K562 (cell line): ENCODE results near the gene TXNRD2. TPM values are rescaled to one million over a fixed set of nuclear protein-coding genes. Genes with fewer than 3 reads are reported as not detected.

Source experiments
- DACH1 ChIP-seq: fragments of 450-650 bp; IDR thresholded peaks from 2 replicates; pipeline ENCODE4 v1.6.1; 2018; ENCODE audit not compliant: partially characterized antibody
- ELK3 ChIP-seq: fragments of 450-650 bp; formaldehyde crosslinking; IDR thresholded peaks from 2 replicates; pipeline ENCODE4 v1.4.0; 2020; ENCODE audit warnings: mild to moderate bottlenecking
- FOXA1 ChIP-seq: fragments of 450-650 bp; IDR thresholded peaks from 2 replicates; pipeline ENCODE4 v1.6.1; 2016; ENCODE audit warnings: mild to moderate bottlenecking, borderline replicate concordance
- HOXB6 ChIP-seq: fragments of 250-450 bp; sonication (Bioruptor Pico); IDR thresholded peaks from 2 replicates; pipeline ENCODE4 v1.5.1; 2022; ENCODE audit warnings: mild to moderate bottlenecking, borderline replicate concordance
- KDM5B ChIP-seq: fragments of 200-600 bp; sonication (generic); IDR thresholded peaks from 2 replicates; pipeline ENCODE4 v1.6.1; 2012; ENCODE audit warnings: low read depth, mild to moderate bottlenecking, moderate library complexity, low read length, control low read depth, inconsistent platforms; ENCODE audit not compliant: insufficient replicate concordance
- NCOR1 ChIP-seq: fragments of 450-650 bp; IDR thresholded peaks from 2 replicates; pipeline ENCODE4 v1.6.1; 2016; ENCODE audit warnings: mild to moderate bottlenecking, moderate library complexity
- NEUROD1 ChIP-seq: fragments of 150-350 bp; IDR thresholded peaks from 2 replicates; pipeline ENCODE4 v1.6.1; 2014; ENCODE audit warnings: borderline replicate concordance, low read length, low read depth; ENCODE audit not compliant: partially characterized antibody
- PYGO2 ChIP-seq: fragments of 450-650 bp; IDR thresholded peaks from 2 replicates; pipeline ENCODE4 v1.6.1; 2016; ENCODE audit warnings: mild to moderate bottlenecking, missing genetic modification characterization, moderate library complexity, missing compliant biosample characterization
- RFX7 ChIP-seq: fragments of 250-450 bp; sonication (Bioruptor Pico); IDR thresholded peaks from 2 replicates; pipeline ENCODE4 v1.5.1; 2021; ENCODE audit warnings: mild to moderate bottlenecking
- SIN3A ChIP-seq, 2 experiments: fragments of 150-350 bp in 1 of 2; IDR thresholded peaks; 2 replicates each; pipeline ENCODE4 v1.6.1; 2011 to 2016; ENCODE audit warnings: borderline replicate concordance in 2 of 2, low read depth in 2 of 2, low read length in 2 of 2, mild to moderate bottlenecking in 2 of 2, moderate library complexity in 2 of 2; ENCODE audit not compliant: control insufficient read depth in 1 of 2
- SMARCC2 ChIP-seq: fragments of 450-650 bp; IDR thresholded peaks from 2 replicates; pipeline ENCODE4 v1.6.1; 2017; ENCODE audit warnings: antibody characterized with exemption, moderate library complexity, mild to moderate bottlenecking, low read depth
- TCF7 ChIP-seq: sonication (generic); IDR thresholded peaks from 2 replicates; pipeline ENCODE4 v1.6.1; 2016; ENCODE audit warnings: antibody characterized with exemption, borderline replicate concordance
- USF2 ChIP-seq: sonication (generic); formaldehyde crosslinking; IDR thresholded peaks from 2 replicates; pipeline ENCODE4 v1.5.0; 2020; ENCODE audit warnings: missing genetic modification reagents
- ZFP30 ChIP-seq: fragments of 250-450 bp; sonication (Bioruptor Pico); IDR thresholded peaks from 2 replicates; pipeline ENCODE4 v1.8.0; 2022; ENCODE audit warnings: moderate library complexity, mild to moderate bottlenecking, inconsistent platforms, borderline replicate concordance
- ZNF551 ChIP-seq: fragments of 250-450 bp; sonication (Bioruptor Pico); IDR thresholded peaks from 2 replicates; pipeline ENCODE4 v1.5.0; 2021; ENCODE audit warnings: mild to moderate bottlenecking, moderate library complexity
- ZNF740 ChIP-seq, 3 experiments: fragments of 200-800 bp in 1 of 3; sonication (Bioruptor generic) in 1 of 3; sonication (generic) in 1 of 3; formaldehyde crosslinking in 1 of 3; IDR thresholded peaks; 2 replicates each; pipeline versions ENCODE4 v1.6.1 to v1.8.0; 2016 to 2022; ENCODE audit warnings: mild to moderate bottlenecking in 2 of 3, missing compliant biosample characterization in 2 of 3, missing genetic modification characterization in 2 of 3, missing genetic modification reagents in 1 of 3
- polyA plus RNA-seq, 8 experiments: library from polyadenylated mRNA; depleted of rRNA in 4 of 8; stranded (reverse) in 5 of 8; unstranded in 3 of 8; fragments of >200 nt; fragmentation: Nextera tagmentation in 2 of 8; fragmentation: Illumina TruSeq in 1 of 8; extraction: Ambion mirVana in 2 of 8; extraction: Trizol in 1 of 8; gene quantifications; 2 replicates each; pipeline versions ENCODE4 v1.2.1 to v1.2.3, GENCODE V29; 2011 to 2014; ENCODE audit warnings: inconsistent platforms in 1 of 8, missing spikeins in 1 of 8
- total RNA-seq, 7 experiments: library from RNA; depleted of rRNA in 6 of 7; stranded (reverse); fragments of >200 nt in 6 of 7; fragmentation: Illumina TruSeq in 2 of 7; extraction: Trizol in 2 of 7; gene quantifications; 2 replicates each; pipeline versions ENCODE4 v1.2.1 to v1.2.3, GENCODE V29; 2011 to 2021; ENCODE audit warnings: low replicate concordance in 1 of 7
- TF ChIP-seq, protein P1 (sequence below): fragments of 450-650 bp; IDR thresholded peaks from 2 replicates; pipeline ENCODE4 v1.6.1; 2018; ENCODE audit not compliant: partially characterized antibody

The TXNRD2 gene
- total and polyA plus RNA-seq, 9 of the 15 experiments (the other 6 are each of a cell fraction or from before 2014, with no cell fraction given): 3.3 to 80.2 (median 49.4) TPM

- TF ChIP-seq NEUROD1 (no peak), NCOR1 (no peak), PYGO2 (tag) (no peak), ZFP30 (CRISPR knock-in tag) (no peak), USF2 (CRISPR knock-in tag) (no peak), DACH1 (no peak), ZNF740 (CRISPR knock-in tag; IDR thresholded peaks at IDR 0.05) (no peak), ZNF740 (tag; IDR thresholded peaks at IDR 0.05) (no peak), TCF7 (no peak), KDM5B (no peak), ZNF551 (no peak), HOXB6 (CRISPR knock-in tag) (no peak), RFX7 (no peak), SMARCC2 (no peak), FOXA1 (no peak), SIN3A (IDR thresholded peaks at IDR 0.05; ENCODE audit: borderline replicate concordance in 2 of 2, control insufficient read depth in 1 of 2, low read depth in 2 of 2, low read length in 2 of 2) (no peak), ELK3 (CRISPR knock-in tag) (no peak)
- TF ChIP-seq, protein P1, sequence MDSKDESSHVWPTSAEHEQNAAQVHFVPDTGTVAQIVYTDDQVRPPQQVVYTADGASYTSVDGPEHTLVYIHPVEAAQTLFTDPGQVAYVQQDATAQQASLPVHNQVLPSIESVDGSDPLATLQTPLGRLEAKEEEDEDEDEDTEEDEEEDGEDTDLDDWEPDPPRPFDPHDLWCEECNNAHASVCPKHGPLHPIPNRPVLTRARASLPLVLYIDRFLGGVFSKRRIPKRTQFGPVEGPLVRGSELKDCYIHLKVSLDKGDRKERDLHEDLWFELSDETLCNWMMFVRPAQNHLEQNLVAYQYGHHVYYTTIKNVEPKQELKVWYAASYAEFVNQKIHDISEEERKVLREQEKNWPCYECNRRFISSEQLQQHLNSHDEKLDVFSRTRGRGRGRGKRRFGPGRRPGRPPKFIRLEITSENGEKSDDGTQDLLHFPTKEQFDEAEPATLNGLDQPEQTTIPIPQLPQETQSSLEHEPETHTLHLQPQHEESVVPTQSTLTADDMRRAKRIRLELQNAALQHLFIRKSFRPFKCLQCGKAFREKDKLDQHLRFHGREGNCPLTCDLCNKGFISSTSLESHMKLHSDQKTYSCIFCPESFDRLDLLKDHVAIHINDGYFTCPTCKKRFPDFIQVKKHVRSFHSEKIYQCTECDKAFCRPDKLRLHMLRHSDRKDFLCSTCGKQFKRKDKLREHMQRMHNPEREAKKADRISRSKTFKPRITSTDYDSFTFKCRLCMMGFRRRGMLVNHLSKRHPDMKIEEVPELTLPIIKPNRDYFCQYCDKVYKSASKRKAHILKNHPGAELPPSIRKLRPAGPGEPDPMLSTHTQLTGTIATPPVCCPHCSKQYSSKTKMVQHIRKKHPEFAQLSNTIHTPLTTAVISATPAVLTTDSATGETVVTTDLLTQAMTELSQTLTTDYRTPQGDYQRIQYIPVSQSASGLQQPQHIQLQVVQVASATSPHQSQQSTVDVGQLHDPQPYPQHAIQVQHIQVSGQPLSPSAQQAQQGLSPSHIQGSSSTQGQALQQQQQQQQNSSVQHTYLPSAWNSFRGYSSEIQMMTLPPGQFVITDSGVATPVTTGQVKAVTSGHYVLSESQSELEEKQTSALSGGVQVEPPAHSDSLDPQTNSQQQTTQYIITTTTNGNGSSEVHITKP: no peak
These were observed 24.4 kb upstream of the TXNRD2 start (continued) for GRCh38 chr22:19965771-19966709.
